Fibroblast of skin of left quadriceps (primary cell): ENCODE data around the gene GTF3C6.
"Not testable (repeated sequence)": the region's sequence is repeated elsewhere in the genome, so short reads cannot be mapped to it uniquely, and the experiment has no call there.

Experiments
- DNase-seq, 2 experiments: peaks; one replicate each; pipeline ENCODE4 v3.0.0-alpha.2; 2013; ENCODE audit warnings: low read depth in 2 of 2

The GTF3C6 gene, protein sequence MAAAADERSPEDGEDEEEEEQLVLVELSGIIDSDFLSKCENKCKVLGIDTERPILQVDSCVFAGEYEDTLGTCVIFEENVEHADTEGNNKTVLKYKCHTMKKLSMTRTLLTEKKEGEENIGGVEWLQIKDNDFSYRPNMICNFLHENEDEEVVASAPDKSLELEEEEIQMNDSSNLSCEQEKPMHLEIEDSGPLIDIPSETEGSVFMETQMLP

GRCh38 chr6:110958329-110959192 is at the start of gene GTF3C6:
Gene GTF3C6 (plus strand): TSS chr6:110958706. CDS start chr6:110958770, 64 bp downstream.
- peak; percentile 83 to 84 for DNase-seq

- no peak for DNase-seq
Measured at GRCh38 chr6:110930781-110931180, 27.7 kb upstream of the GTF3C6 start.

DNA sequence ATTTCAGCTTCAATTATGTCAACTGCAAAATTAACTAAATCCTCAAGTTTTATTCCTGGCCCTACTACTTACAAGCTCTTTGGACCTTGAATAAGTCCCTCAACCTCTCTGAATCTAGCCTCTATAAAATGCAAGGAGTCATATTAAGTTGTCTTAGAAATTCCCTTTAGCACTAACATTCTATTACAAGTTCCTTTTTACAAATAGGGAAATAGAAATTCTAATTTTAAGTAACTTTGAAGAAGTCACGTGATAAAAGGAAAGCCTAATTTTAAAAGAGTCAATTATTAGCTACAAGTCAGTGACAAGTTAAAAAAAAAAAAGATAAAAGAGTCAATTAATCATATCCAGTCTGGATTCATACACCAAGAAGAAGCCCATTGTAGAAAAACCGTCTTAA is 24.6 kb upstream of the GTF3C6 start:
- no peak for DNase-seq

DNA sequence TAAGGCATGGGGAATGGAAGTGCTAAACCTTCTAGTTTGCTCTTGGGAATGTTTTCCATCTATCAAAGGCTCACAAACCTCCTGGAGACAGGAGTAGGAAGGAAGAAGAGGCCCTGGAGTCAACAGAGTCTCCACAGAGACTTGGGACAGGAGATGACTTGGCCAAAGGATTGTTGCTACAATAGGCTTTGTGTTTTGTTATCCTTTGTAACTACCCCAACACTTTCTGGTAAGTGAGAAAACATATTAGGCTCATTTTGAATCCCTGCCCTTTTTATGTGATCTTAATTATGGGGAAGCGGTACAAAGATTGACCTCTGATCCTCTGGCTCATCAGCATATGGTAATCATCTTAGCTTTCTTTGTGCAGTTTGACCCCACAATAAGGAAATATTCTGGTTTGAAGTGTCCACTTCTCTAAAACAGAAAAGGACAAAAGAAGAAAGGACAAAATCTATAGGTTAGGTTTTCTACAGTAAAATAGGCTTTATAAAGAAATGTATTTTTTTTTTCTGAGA is 24.1 kb upstream of the GTF3C6 start:
- no peak for DNase-seq

DNA sequence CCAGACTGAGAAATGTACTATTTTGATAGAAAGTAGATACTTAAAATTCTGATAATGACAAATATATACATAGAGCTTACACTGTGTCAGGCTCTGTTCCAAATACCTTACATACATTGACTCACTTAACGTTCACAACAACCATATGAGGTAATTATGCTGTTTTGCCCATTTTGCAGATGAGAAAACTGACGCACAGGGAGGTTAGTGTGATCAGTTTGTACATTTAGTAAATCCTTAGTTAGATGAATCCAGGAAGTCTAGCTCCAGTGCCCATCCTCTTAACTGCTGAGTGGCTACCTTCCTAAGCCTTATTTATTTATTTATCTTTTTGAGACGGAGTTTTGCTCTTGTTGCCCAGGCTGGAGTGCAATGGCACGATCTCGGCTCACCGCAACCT is 23.3 kb upstream of the GTF3C6 start:
- DNase-seq = no peak

- DNase-seq = no peak
Measured at GRCh38 chr6:110938171-110938570, 20.3 kb upstream of the GTF3C6 start.

DNA sequence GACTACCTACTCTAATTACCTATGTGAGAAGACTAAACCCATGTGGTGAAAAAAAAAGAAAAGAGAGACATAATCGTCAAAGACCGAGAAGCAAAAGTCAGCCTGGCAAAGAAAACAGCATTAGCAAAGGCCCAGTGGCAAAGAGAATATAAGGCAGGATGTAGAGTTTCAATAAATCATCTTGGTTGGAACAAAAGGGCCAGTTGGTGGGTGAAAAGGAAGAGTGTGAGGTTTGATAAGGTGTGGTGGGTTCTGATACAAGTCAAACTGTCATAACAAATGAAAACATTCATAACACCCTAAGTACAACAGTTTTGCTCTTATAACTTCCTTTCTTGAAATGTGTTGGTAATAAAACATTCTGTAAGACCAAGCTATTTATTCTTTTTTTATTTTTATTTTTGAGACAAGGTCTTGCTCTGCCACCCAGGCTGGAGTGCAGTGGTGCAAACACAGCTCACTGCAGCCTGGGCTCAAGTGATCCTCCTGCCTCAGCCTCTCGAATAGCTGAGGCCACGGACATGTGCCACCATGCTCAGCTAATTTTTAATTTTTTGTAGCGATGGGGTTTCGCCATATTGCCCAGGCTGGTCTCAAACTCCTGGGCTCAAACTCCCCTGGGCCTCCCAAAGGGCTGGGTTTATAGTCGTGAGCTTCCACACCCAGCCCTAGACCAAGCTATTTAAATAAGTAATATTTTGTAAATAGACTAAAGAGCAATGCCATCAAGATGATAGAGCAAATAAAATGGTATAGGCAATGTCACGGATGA is 18.9 kb upstream of the GTF3C6 start:
- no peak for DNase-seq

GRCh38 chr6:110944681-110945151 is 13.8 kb upstream of the GTF3C6 start:
- DNase-seq = peak; percentile 28 to 35

GRCh38 chr6:110946498-110946897 is 12.0 kb upstream of the GTF3C6 start:
- no peak for DNase-seq

- DNase-seq = peak in 1 of 2 experiments; percentile 13
Measured at GRCh38 chr6:110949679-110950285, 8.7 kb upstream of the GTF3C6 start.

DNA sequence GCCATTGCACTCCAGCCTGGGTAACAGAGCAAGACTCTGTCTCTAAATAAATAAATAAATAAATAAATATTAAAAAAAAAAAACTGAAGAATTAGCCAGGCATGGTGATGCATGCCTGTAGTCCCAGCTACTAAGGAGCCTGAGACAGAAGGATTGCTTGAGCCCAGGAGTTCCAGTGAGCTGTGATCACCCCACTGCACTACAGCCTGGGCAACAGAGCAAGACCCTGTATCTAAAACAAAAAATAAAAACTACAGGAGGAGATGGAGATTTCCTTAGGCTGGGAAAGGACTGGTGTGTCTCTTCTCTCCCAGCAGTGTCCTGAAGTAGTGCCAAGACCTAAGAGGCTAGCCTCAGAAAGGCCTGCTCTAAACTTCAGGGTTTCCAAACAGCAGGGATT is 8.1 kb upstream of the GTF3C6 start:
- no peak for DNase-seq

DNA sequence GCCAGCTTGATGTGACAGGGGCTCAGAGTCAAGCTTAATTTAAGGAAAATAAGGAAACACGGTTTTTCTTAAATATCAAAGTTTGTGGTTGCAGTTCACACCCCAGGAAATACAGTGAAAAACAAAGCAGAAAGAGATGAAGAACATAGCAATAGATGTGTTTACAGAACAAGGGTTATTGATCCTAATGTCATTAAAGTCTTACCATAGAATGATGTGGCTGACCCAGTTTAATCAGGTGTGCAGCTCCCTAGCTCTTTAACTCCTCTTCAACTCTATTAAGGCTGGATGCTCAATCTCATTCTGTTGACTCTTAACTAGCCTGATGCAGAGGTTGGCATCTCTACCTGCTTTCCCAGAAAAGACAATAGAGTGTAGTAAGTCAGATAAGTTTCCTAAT is 7.5 kb upstream of the GTF3C6 start:
- DNase-seq = no peak

GRCh38 chr6:110951986-110952794 is 6.3 kb upstream of the GTF3C6 start:
- peak; percentile 52 to 54 for DNase-seq

DNA sequence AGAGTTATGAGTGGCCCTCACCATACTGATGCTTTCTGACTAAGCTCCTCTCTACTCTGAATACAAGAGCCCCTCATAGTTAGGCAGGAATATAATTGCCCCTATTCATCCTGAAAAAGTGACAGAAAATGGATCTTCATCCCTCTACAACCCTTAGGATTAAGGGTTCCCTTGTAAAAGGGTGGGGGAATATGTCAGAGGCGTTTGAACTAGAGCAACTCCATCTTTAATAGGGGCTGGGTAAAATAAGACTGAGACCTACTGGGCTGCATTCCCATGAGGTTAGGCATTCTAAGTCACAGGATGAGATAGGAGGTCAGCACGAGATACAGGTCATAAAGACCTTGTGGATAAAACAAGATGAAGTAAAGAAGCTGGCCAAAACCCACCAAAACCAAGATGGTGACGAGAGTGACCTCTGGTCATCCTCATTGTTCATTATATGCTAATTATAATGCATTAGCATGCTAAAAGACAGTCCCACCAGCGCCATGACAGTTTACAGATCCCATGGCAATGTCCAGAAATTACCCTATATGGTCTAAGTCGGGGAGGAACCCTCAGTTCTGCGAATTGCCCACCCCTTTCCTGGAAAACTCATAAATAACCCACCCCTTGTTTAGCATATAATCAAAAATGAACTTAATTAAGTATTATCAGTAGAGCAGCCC is 4.7 kb upstream of the GTF3C6 start:
- no peak for DNase-seq

- DNase-seq = no peak
Measured at GRCh38 chr6:110960014-110960390, 1.5 kb downstream of the GTF3C6 start.

DNA sequence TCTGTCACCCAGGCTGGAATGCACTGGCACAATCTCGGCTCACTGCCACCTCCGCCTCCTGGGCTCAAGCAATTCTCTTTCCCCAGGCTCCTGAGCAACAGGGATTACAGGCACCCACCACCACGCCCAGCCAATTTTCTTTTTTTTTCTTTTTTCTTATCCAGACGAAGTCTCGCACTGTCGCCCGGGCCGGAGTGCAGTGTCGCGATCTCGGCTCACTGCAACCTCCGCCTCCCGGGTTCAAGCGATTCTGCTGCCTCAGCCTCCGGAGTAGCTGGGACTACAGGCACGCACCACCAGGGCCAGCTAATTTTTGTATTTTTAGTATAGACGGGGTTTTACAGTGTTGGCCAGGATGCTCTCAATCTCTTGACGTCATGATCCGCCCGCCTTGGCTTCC is 4.1 kb downstream of the GTF3C6 start:
- not testable (repeated sequence) for DNase-seq

- no peak for DNase-seq
Measured at GRCh38 chr6:110965629-110966229, 7.2 kb downstream of the GTF3C6 start.

DNA sequence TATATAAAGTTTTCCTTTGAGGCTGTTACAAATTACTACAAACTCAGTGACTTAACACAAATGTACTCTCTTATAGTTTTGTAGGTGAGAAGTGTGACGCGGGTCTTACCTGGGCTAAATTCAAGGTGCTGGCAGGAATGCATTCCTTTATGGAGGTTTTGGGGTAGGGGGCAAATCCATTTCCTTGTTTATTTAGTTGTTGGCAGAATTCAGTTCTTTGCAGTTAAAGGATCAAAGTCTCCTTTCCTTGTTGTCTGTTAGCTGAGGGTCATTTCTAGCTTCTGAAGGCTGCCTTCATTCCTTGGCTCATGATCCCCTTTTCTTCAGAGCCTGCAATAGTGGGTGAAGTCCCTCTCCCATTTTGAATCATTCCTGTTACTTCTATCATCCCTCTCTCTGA is 10.2 kb downstream of the GTF3C6 start:
- not testable (repeated sequence) for DNase-seq

DNA sequence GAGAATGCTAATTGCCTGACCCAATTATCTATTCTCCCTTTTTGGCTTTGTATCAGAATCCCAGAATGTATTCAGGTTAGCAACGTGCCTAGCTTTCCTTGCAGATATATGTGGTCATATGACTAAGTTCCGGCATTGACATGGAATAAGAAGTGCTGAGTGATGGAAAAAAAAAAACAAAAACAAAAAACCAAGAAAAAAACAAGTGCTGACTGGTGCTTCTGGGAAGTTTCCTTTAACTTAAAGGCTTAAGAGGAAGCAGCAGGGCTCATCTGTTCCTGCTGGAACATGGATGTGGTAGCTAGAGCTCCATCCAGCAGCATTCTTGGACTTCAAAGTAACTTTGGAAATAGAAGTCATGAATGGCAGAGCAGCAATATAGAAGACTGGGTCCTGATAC is 13.0 kb downstream of the GTF3C6 start:
- DNase-seq = no peak

- no peak for DNase-seq
Measured at GRCh38 chr6:110976575-110976974, 18.1 kb downstream of the GTF3C6 start.
